H4 (cell line): ENCODE results near the gene FZR1. TPM values are rescaled to one million over a fixed set of nuclear protein-coding genes. Genes with fewer than 3 reads are reported as not detected.
"Not testable (repeated sequence)": the region's sequence is repeated elsewhere in the genome, so short reads cannot be mapped to it uniquely, and the experiment has no call there.

ENCODE experiments used
- DNase-seq: peaks from one replicate; pipeline ENCODE4 v3.0.0-alpha.2; 2015; ENCODE audit warnings: low spot score
- total RNA-seq: library from RNA; depleted of rRNA; stranded (reverse); fragments of >200 nt; shearing (Covaris generic); gene quantifications from 2 replicates; pipeline ENCODE4 v1.2.3, GENCODE V29; 2014

The FZR1 gene
- total RNA-seq, 1 experiment from 2014 or later: 20.0 TPM

GRCh38 chr19:3572132-3572854, 66.2 kb downstream of the FZR1 start:
- peak; percentile 99 for DNase-seq

GRCh38 chr19:3572855-3573161, 66.7 kb downstream of the FZR1 start, which contains the start of gene HMG20B:
HMG20B (plus strand) TSS chr19:3572944; CDS start chr19:3573310, 366 bp downstream.
- no peak for DNase-seq

- DNase-seq: peak; percentile 2
Measured at GRCh38 chr19:3573162-3573857, 67.2 kb downstream of the FZR1 start.

- DNase-seq: peak; percentile 85
Measured at GRCh38 chr19:3573858-3574637, 67.9 kb downstream of the FZR1 start.

- peak; percentile 2 for DNase-seq
Measured at GRCh38 chr19:3575260-3575741, 69.2 kb downstream of the FZR1 start.

- DNase-seq: peak; percentile 2
Measured at GRCh38 chr19:3575949-3576673, 70.0 kb downstream of the FZR1 start.

GRCh38 chr19:3576696-3577443, 70.8 kb downstream of the FZR1 start:
- DNase-seq: no peak

- DNase-seq: peak; percentile 1
Measured at GRCh38 chr19:3577723-3578344, 71.7 kb downstream of the FZR1 start.

GRCh38 chr19:3578390-3578789, 72.3 kb downstream of the FZR1 start:
- DNase-seq: no peak

- DNase-seq: peak; percentile 24
Measured at GRCh38 chr19:3580156-3580934, 74.2 kb downstream of the FZR1 start.

GRCh38 chr19:3581792-3582191, 75.7 kb downstream of the FZR1 start:
- DNase-seq: peak; percentile 1

GRCh38 chr19:3584036-3584802, 78.1 kb downstream of the FZR1 start:
- DNase-seq: not testable (repeated sequence)

GRCh38 chr19:3585301-3586126, 79.4 kb downstream of the FZR1 start, which contains the start of gene GIPC3:
GIPC3 (plus strand) TSS chr19:3585478; CDS start chr19:3585598, 120 bp downstream.
- DNase-seq: no peak

- DNase-seq: no peak
Measured at GRCh38 chr19:3586127-3586626, 80.1 kb downstream of the FZR1 start.

GRCh38 chr19:3586707-3587346, 80.7 kb downstream of the FZR1 start:
- DNase-seq: no peak
